ENCODE results near the gene DDX6. TPM values are rescaled to one million over a fixed set of nuclear protein-coding genes. Genes with fewer than 3 reads are reported as not detected.

DDX6 gene
- total and polyA plus RNA-seq, 2 donors (not counting 3 experiments of a cell fraction or from before 2014, with no cell fraction given), result 19.1 to 138 TPM

DNA sequence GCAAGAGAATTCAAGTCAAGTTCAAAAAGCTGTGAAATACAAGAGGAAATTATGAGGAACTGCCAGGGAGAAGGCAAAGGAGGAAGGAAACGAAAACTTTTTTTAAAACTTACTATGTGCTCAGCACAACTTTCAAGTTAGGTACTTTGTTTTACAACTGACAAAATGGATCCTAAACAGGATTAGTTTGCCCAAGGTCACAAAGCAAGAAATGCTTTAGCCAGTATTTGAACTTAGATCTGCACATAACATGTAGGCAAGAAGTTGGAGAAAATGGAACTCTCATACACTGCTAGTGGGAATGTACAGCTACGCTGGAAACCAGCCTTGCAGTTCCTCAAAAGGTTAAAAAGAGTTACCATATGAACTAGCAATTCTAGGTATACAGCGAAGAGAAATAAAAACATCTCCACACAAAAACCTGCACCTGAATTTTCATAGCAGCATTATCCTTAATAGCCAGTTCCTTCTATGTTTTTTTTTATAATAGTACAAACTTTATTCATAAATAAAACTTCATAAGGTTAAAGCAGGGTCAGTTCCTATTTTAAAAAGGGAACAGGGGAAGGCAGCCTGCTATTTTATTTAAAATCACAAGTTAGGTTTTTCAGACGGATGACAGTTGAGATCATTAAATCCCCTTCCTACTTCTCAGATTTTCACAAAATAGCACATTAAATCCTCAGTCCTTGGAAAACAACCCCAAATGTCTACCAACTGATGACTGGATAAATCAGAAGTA, 19.2 kb downstream of the DDX6 start:
- no peaks in the 10 kb centered on the region for H3K9me1 ChIP-seq (replicated peaks; ENCODE audit: control insufficient read depth, extremely low read depth, insufficient read depth, low read length)
- H3K27me3 ChIP-seq (ENCODE audit: control insufficient read depth in 2 of 2, insufficient read depth in 2 of 2, low read length in 2 of 2), result no peaks in the 10 kb centered on the region
- intact Hi-C loops (cut with micrococcal nuclease), result no loop called here
- TF ChIP-seq POLR2A (IDR thresholded peaks at IDR 0.05; ENCODE audit: low read depth, low read length) (no peak), FOS (IDR thresholded peaks at IDR 0.05; ENCODE audit: borderline replicate concordance, insufficient read depth, low read length) (no peak), EZH2 (IDR thresholded peaks at IDR 0.05; ENCODE audit: borderline replicate concordance, low read depth, low read length, severe bottlenecking) (no peak), JUN (IDR thresholded peaks at IDR 0.05; ENCODE audit: borderline replicate concordance, insufficient read depth, insufficient read length, low read depth) (no peak), MYC (IDR thresholded peaks at IDR 0.05; ENCODE audit: low read depth, low read length) (no peak), GATA2 (IDR thresholded peaks at IDR 0.05; ENCODE audit: insufficient read depth, insufficient read length, low read depth, low read length) (no peak), POLR2AphosphoS5 (IDR thresholded peaks at IDR 0.05; ENCODE audit: insufficient read depth, low read depth, low read length) (no peak)
- TF ChIP-seq, protein P1, sequence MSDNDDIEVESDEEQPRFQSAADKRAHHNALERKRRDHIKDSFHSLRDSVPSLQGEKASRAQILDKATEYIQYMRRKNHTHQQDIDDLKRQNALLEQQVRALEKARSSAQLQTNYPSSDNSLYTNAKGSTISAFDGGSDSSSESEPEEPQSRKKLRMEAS (IDR thresholded peaks at IDR 0.05; ENCODE audit: insufficient read depth, insufficient read length), result no peak
- TF ChIP-seq, protein P2, sequence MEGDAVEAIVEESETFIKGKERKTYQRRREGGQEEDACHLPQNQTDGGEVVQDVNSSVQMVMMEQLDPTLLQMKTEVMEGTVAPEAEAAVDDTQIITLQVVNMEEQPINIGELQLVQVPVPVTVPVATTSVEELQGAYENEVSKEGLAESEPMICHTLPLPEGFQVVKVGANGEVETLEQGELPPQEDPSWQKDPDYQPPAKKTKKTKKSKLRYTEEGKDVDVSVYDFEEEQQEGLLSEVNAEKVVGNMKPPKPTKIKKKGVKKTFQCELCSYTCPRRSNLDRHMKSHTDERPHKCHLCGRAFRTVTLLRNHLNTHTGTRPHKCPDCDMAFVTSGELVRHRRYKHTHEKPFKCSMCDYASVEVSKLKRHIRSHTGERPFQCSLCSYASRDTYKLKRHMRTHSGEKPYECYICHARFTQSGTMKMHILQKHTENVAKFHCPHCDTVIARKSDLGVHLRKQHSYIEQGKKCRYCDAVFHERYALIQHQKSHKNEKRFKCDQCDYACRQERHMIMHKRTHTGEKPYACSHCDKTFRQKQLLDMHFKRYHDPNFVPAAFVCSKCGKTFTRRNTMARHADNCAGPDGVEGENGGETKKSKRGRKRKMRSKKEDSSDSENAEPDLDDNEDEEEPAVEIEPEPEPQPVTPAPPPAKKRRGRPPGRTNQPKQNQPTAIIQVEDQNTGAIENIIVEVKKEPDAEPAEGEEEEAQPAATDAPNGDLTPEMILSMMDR (IDR thresholded peaks at IDR 0.05; ENCODE audit: extremely low read depth in 1 of 2, insufficient read depth in 1 of 2, low read depth in 1 of 2, low read length in 2 of 2), result no peak
- peak; percentile 48 for DNase-seq (ENCODE audit: low read depth, low spot score)
- no peak overlapping the region for H2AFZ ChIP-seq (ENCODE audit: low read depth, low read length)
- peaks cover 10% of the 10 kb centered on the region for H4K20me1 ChIP-seq (replicated peaks; ENCODE audit: control insufficient read depth, extremely low read depth, insufficient read depth, low read length)
- H3K4me2 ChIP-seq (ENCODE audit: insufficient read depth, low read length), result no peak overlapping the region
- H3K4me1 ChIP-seq (ENCODE audit: control insufficient read depth, extremely low read depth, insufficient read depth, low read length), result peaks cover 6% of the 10 kb centered on the region
- no peak overlapping the region for H3K4me3 ChIP-seq (replicated peaks in 1 of 3; ENCODE audit: insufficient read depth in 1 of 3, low read depth in 1 of 3, low read length in 3 of 3)
- no peaks in the 10 kb centered on the region for H3K9me3 ChIP-seq (replicated peaks; ENCODE audit: control insufficient read depth, insufficient read depth, low read length)
- ChIA-PET POLR2A (no interaction called here), CTCF (interaction anchor here (1.4 to 2.4 kb wide), 3 partner anchors 18 to 185 kb away, joined by 3 to 13 read pairs (median 3); partner anchors contain the start of gene DDX6)
- dilution Hi-C loops (cut with MboI; ENCODE audit: extremely low pct_ligation_motif_present, low sequenced_read_pairs), result no loop called here
- BruUV-seq (replicated peaks), result no TSS peak
- no peak overlapping the region for H3K27ac ChIP-seq (ENCODE audit: insufficient read depth, low read depth, low read length)
- peaks cover 92% of the 10 kb centered on the region for H3K79me2 ChIP-seq (ENCODE audit: control insufficient read depth, insufficient read depth, low read length)
- H3K36me3 ChIP-seq (ENCODE audit: control insufficient read depth in 2 of 2, extremely low read depth in 1 of 2, insufficient read depth in 2 of 2, low read length in 2 of 2), result peaks cover 5 to 14% of the 10 kb centered on the region in 2 experiments
- H3K9ac ChIP-seq (replicated peaks; ENCODE audit: extremely low read depth, insufficient read depth, low read length), result no peak overlapping the region
- FAIRE-seq, result no peak
